Panc1 (cell line): ENCODE results near the gene PSMB7.

Source experiments
- CTCF ChIP-seq: fragments of 450-650 bp; IDR thresholded peaks from 2 replicates; pipeline ENCODE4 v1.5.1; 2017; ENCODE audit warnings: mild to moderate bottlenecking
- POLR2AphosphoS5 ChIP-seq: IDR thresholded peaks from 2 replicates; pipeline ENCODE4 v1.6.1; 2012; ENCODE audit warnings: mild to moderate bottlenecking, low read depth, low read length, moderate library complexity
- REST ChIP-seq, 2 experiments: IDR thresholded peaks; 2 replicates each; pipeline ENCODE4 v1.6.1; 2011 to 2012; ENCODE audit warnings: low read depth in 2 of 2, control low read depth in 1 of 2, low read length in 1 of 2, mild to moderate bottlenecking in 1 of 2, moderate library complexity in 1 of 2; ENCODE audit not compliant: insufficient read depth in 1 of 2

- TF ChIP-seq CTCF, result no peak
- TF ChIP-seq POLR2AphosphoS5, result no peak
- no peak for TF ChIP-seq REST (IDR thresholded peaks at IDR 0.05; ENCODE audit: insufficient read depth in 1 of 2, low read depth in 2 of 2, low read length in 1 of 2)
Measured at GRCh38 chr9:124366476-124367220, 48.6 kb downstream of the PSMB7 start.
